Measurements from ENCODE around the gene ZNF575.

The ZNF575 gene

GRCh38 chr19:43532962-43533545 lies at the start of gene ZNF575:
Gene ZNF575 (plus strand): TSS chr19:43533188. CDS start chr19:43534423, 1,235 bp downstream.
- ChIA-PET CTCF (interaction anchor here (0.8 to 17.0 kb wide), 11 partner anchors 12 to 276 kb away, joined by 3 to 208 read pairs (median 4); partner anchors contain the start of gene PHLDB3), POLR2A (interaction anchor here (0.9 to 1.5 kb wide), 6 partner anchors 9 to 222 kb away, joined by 3 to 8 read pairs (median 4); partner anchors contain the start of genes SMG9 and ZNF576)
- H3K4me3 ChIP-seq (ENCODE audit: low read depth, low read length), result peak within 1 kb of the TSS; percentile 66
- TF ChIP-seq CTCF (IDR thresholded peaks at IDR 0.05; ENCODE audit: insufficient read depth, low read length, missing control alignments), result no peak
- peak; percentile 79 for DNase-seq (ENCODE audit: low read depth, low spot score)

- CTCF ChIA-PET, result interaction anchor here (0.6 to 1.0 kb wide), 3 partner anchors 12 to 37 kb away, joined by 3 to 4 read pairs (median 3); no protein-coding TSS in a partner anchor
- no peak for TF ChIP-seq CTCF (IDR thresholded peaks at IDR 0.05; ENCODE audit: insufficient read depth, low read length, missing control alignments)
- no peak overlapping the region for H3K4me3 ChIP-seq (ENCODE audit: low read depth, low read length)
- DNase-seq (ENCODE audit: low read depth, low spot score), result no peak
- POLR2A ChIA-PET, result no interaction called here
These were observed 49.7 kb upstream of the ZNF575 start for GRCh38 chr19:43483281-43483680.

GRCh38 chr19:43485951-43486350 lies 47.0 kb upstream of the ZNF575 start:
- no peak for TF ChIP-seq CTCF (IDR thresholded peaks at IDR 0.05; ENCODE audit: insufficient read depth, low read length, missing control alignments)
- ChIA-PET CTCF (interaction anchor here (1.8 kb wide), 1 partner anchor 54 kb away, joined by 4 read pairs; no protein-coding TSS in a partner anchor), POLR2A (interaction anchor here (0.6 kb wide), 1 partner anchor 19 kb away, joined by 4 read pairs; no protein-coding TSS in a partner anchor)
- H3K4me3 ChIP-seq (ENCODE audit: low read depth, low read length), result no peak overlapping the region
- no peak for DNase-seq (ENCODE audit: low read depth, low spot score)

GRCh38 chr19:43486412-43486811 lies 46.6 kb upstream of the ZNF575 start:
- DNase-seq (ENCODE audit: low read depth, low spot score), result no peak
- ChIA-PET POLR2A (interaction anchor here (0.6 kb wide), 1 partner anchor 19 kb away, joined by 4 read pairs; no protein-coding TSS in a partner anchor), CTCF (no interaction called here)
- H3K4me3 ChIP-seq (ENCODE audit: low read depth, low read length), result no peak overlapping the region
- no peak for TF ChIP-seq CTCF (IDR thresholded peaks at IDR 0.05; ENCODE audit: insufficient read depth, low read length, missing control alignments)

GRCh38 chr19:43488179-43488578 lies 44.8 kb upstream of the ZNF575 start:
- ChIA-PET POLR2A (no interaction called here), CTCF (interaction anchor here (1.1 kb wide), 1 partner anchor 55 kb away, joined by 3 read pairs; no protein-coding TSS in a partner anchor)
- TF ChIP-seq CTCF (IDR thresholded peaks at IDR 0.05; ENCODE audit: insufficient read depth, low read length, missing control alignments), result no peak
- H3K4me3 ChIP-seq (ENCODE audit: low read depth, low read length), result no peak overlapping the region
- DNase-seq (ENCODE audit: low read depth, low spot score), result no peak

- ChIA-PET CTCF (interaction anchor here (1.1 to 1.7 kb wide), 2 partner anchors 30 to 57 kb away, joined by 3 to 4 read pairs; no protein-coding TSS in a partner anchor), POLR2A (no interaction called here)
These were observed 43.7 kb upstream of the ZNF575 start for GRCh38 chr19:43489310-43489709.

More at GRCh38 chr19:43489310-43489709, 43.7 kb upstream of the ZNF575 start:
- DNase-seq (ENCODE audit: low read depth, low spot score), result no peak
- H3K4me3 ChIP-seq (ENCODE audit: low read depth, low read length), result no peak overlapping the region
- no peak for TF ChIP-seq CTCF (IDR thresholded peaks at IDR 0.05; ENCODE audit: insufficient read depth, low read length, missing control alignments)
